Panc1 (cell line): ENCODE data around the gene LASP1. TPM values are rescaled to one million over a fixed set of nuclear protein-coding genes. Genes with fewer than 3 reads are reported as not detected.

ENCODE experiments used
- ATAC-seq: fragments of 200-7000 bp; cut with Tn5 transposase; 2 replicates; pipeline ENCODE4 v1.9.1; 2020; ENCODE audit warnings: mild to moderate bottlenecking, moderate library complexity
- BruUV-seq: library from RNA; stranded (reverse); fragments of 400-500 nt; replicated peaks from 2 replicates; lab custom pipeline; 2021; lab: Mats Ljungman, UMichigan
- CTCF ChIA-PET: fragments of 300-600 bp; sonication (Branson Sonifier 250); formaldehyde crosslinking; loops from one replicate; lab custom pipeline; 2022; ENCODE audit warnings: antibody characterized with exemption; lab: Charles Lee
- POLR2A ChIA-PET: fragments of 300-600 bp; sonication (Branson Sonifier 250); formaldehyde crosslinking; loops from one replicate; lab custom pipeline; 2022; ENCODE audit warnings: antibody characterized with exemption; lab: Charles Lee
- DNase-seq: peaks from one replicate; pipeline ENCODE4 v3.0.0-alpha.2; 2010; ENCODE audit warnings: low read depth, low spot score
- H3K27ac ChIP-seq: 2 replicates; pipeline ENCODE4 v1.5.1; 2011; ENCODE audit warnings: mild to moderate bottlenecking, low read length, inconsistent platforms
- H3K27me3 ChIP-seq: fragments of 200-500 bp; sonication (Bioruptor generic); 2 replicates; pipeline ENCODE4 v1.6.0; 2014; ENCODE audit warnings: low read length, inconsistent platforms; ENCODE audit not compliant: control insufficient read depth, insufficient read depth
- H3K36me3 ChIP-seq: fragments of 200-500 bp; sonication (Bioruptor generic); 2 replicates; pipeline ENCODE4 v1.5.1; 2014; ENCODE audit warnings: inconsistent platforms, mild to moderate bottlenecking, low read length, moderate library complexity; ENCODE audit not compliant: control insufficient read depth, insufficient read depth
- H3K4me1 ChIP-seq: 2 replicates; pipeline ENCODE4 v1.5.1; 2011; ENCODE audit warnings: inconsistent platforms, mild to moderate bottlenecking, low read length, moderate library complexity; ENCODE audit not compliant: control insufficient read depth, insufficient read depth
- H3K4me3 ChIP-seq, 2 experiments: 2 replicates each; pipeline ENCODE4 v1.5.1; 2011 to 2012; ENCODE audit warnings: low read depth in 2 of 2, low read length in 2 of 2, mild to moderate bottlenecking in 2 of 2, inconsistent platforms in 1 of 2, moderate library complexity in 1 of 2
- H3K9me3 ChIP-seq: fragments of 200-500 bp; sonication (Bioruptor generic); 2 replicates; pipeline ENCODE4 v1.5.1; 2014; ENCODE audit warnings: low read depth, mild to moderate bottlenecking, inconsistent platforms, low read length, moderate library complexity; ENCODE audit not compliant: control insufficient read depth, insufficient read depth
- POLR2AphosphoS5 ChIP-seq: IDR thresholded peaks from 2 replicates; pipeline ENCODE4 v1.6.1; 2012; ENCODE audit warnings: mild to moderate bottlenecking, low read depth, low read length, moderate library complexity
- REST ChIP-seq, 2 experiments: IDR thresholded peaks; 2 replicates each; pipeline ENCODE4 v1.6.1; 2011 to 2012; ENCODE audit warnings: low read depth in 2 of 2, control low read depth in 1 of 2, low read length in 1 of 2, mild to moderate bottlenecking in 1 of 2, moderate library complexity in 1 of 2; ENCODE audit not compliant: insufficient read depth in 1 of 2
- SIN3A ChIP-seq: IDR thresholded peaks from 2 replicates; pipeline ENCODE4 v1.6.1; 2012; ENCODE audit warnings: low read depth, mild to moderate bottlenecking, low read length, moderate library complexity, borderline replicate concordance; ENCODE audit not compliant: insufficient read depth
- TCF7L2 ChIP-seq: IDR thresholded peaks from 2 replicates; pipeline ENCODE4 v1.6.1; 2011; ENCODE audit warnings: mild to moderate bottlenecking, low read depth, low read length, inconsistent platforms
- in situ Hi-C: cut with HindIII; loops from 2 replicates; pipeline ENCODE4 v1.10.0; 2016; ENCODE audit warnings: low sequenced_read_pairs, low pct_unique_long_range_greater_than_20kb
- intact Hi-C: fragments of 100-400 bp; cut with micrococcal nuclease; formaldehyde crosslinking; loops from one replicate; pipeline ENCODE4 v1.10.0; 2022; ENCODE audit not compliant: unreplicated experiment
- total RNA-seq: library from RNA; stranded (reverse); gene quantifications from one replicate; pipeline ENCODE4 v1.2.1, GENCODE V29; 2021; ENCODE audit not compliant: unreplicated experiment
- TF ChIP-seq, protein P1 (sequence below): fragments of 450-650 bp; IDR thresholded peaks from 2 replicates; pipeline ENCODE4 v1.5.1; 2017; ENCODE audit warnings: mild to moderate bottlenecking

Gene LASP1
- total RNA-seq, 1 experiment from 2014 or later, result 112 TPM

DNA sequence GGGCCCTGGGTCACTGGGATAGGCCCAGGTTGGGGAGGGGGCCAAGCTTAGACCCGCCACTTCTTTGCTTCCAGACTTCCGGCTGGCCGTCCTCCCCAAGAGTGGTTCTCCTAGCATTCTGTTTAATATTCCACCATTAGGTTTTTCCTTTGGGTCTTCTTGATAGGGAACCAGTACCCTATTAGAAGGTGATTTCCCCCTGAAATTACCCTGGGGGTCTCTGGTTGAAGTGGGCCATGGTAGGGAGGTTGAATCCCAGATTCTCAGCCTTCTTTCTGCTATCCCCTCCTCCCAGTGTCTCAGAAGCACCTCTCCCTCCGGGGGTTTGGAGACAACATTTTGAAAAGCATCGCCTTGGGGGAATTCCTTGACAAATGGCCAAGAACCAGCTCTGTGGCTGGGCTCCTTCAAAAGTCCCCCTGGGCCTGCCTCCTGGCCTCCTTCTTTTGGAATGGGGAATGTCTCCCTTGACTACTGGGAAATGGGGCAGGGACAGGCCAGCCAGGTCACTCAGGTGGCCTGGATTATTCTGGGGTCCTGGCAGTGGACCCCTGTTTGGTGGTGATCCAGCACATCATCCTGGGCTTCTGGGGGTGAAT, 5.7 kb downstream of the LASP1 start:
- H3K36me3 ChIP-seq, result no peaks in the 10 kb centered on the region; the same call in none of the 2 replicates
- DNase-seq, result no peak
- POLR2A ChIA-PET, result no interaction called here

GRCh38 chr17:38877130-38877851, 7.4 kb downstream of the LASP1 start:
- Histone ChIP-seq H3K27ac (peak overlapping the region; percentile 29; the same call in 1 of the 2 replicates), H3K27me3 (no peaks in the 10 kb centered on the region), H3K9me3 (no peaks in the 10 kb centered on the region), H3K4me3 (no peak overlapping the region), H3K36me3 (no peaks in the 10 kb centered on the region; the same call in 1 of the 2 replicates), H3K4me1 (peaks cover 78% of the 10 kb centered on the region)
- TF ChIP-seq REST (IDR thresholded peaks at IDR 0.05; ENCODE audit: insufficient read depth in 1 of 2, low read depth in 2 of 2, low read length in 1 of 2) (no peak), TCF7L2 (no peak), POLR2AphosphoS5 (no peak), SIN3A (no peak)
- TF ChIP-seq, protein P1, sequence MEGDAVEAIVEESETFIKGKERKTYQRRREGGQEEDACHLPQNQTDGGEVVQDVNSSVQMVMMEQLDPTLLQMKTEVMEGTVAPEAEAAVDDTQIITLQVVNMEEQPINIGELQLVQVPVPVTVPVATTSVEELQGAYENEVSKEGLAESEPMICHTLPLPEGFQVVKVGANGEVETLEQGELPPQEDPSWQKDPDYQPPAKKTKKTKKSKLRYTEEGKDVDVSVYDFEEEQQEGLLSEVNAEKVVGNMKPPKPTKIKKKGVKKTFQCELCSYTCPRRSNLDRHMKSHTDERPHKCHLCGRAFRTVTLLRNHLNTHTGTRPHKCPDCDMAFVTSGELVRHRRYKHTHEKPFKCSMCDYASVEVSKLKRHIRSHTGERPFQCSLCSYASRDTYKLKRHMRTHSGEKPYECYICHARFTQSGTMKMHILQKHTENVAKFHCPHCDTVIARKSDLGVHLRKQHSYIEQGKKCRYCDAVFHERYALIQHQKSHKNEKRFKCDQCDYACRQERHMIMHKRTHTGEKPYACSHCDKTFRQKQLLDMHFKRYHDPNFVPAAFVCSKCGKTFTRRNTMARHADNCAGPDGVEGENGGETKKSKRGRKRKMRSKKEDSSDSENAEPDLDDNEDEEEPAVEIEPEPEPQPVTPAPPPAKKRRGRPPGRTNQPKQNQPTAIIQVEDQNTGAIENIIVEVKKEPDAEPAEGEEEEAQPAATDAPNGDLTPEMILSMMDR, result no peak
- no peak for ATAC-seq
- ChIA-PET POLR2A (interaction anchor here (0.7 kb wide), 1 partner anchor 276 kb away, joined by 6 read pairs; no protein-coding TSS in a partner anchor), CTCF (no interaction called here)
- no TSS peak for BruUV-seq
- DNase-seq, result no peak
- in situ Hi-C loops (no loop called here), intact Hi-C loops (no loop called here)

More for the DNA sequence above, 5.7 kb downstream of the LASP1 start:
- Histone ChIP-seq H3K27me3 (no peaks in the 10 kb centered on the region), H3K27ac (no peak overlapping the region), H3K9me3 (no peaks in the 10 kb centered on the region), H3K4me3 (no peak overlapping the region), H3K4me1 (peaks cover 76% of the 10 kb centered on the region)
- TF ChIP-seq, protein P1, result no peak
- no peak for TF ChIP-seq TCF7L2
- TF ChIP-seq POLR2AphosphoS5, result no peak
- TF ChIP-seq SIN3A, result no peak
- TF ChIP-seq REST (IDR thresholded peaks at IDR 0.05; ENCODE audit: insufficient read depth in 1 of 2, low read depth in 2 of 2, low read length in 1 of 2), result no peak
- intact Hi-C loops, result no loop called here
- CTCF ChIA-PET, result no interaction called here
- ATAC-seq, result no peak
- in situ Hi-C loops, result no loop called here
- BruUV-seq, result no TSS peak
